NCI-H526 (cell line): ENCODE data around the gene TAS2R16.
A peak's percentile ranks its signal among the peaks of the same experiment; 100 is the strongest.

Source experiments
- DNase-seq, 2 experiments: peaks; one replicate each; lab custom pipeline; 2025; lab: John Stamatoyannopoulos, UW

Gene TAS2R16, protein sequence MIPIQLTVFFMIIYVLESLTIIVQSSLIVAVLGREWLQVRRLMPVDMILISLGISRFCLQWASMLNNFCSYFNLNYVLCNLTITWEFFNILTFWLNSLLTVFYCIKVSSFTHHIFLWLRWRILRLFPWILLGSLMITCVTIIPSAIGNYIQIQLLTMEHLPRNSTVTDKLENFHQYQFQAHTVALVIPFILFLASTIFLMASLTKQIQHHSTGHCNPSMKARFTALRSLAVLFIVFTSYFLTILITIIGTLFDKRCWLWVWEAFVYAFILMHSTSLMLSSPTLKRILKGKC

DNA sequence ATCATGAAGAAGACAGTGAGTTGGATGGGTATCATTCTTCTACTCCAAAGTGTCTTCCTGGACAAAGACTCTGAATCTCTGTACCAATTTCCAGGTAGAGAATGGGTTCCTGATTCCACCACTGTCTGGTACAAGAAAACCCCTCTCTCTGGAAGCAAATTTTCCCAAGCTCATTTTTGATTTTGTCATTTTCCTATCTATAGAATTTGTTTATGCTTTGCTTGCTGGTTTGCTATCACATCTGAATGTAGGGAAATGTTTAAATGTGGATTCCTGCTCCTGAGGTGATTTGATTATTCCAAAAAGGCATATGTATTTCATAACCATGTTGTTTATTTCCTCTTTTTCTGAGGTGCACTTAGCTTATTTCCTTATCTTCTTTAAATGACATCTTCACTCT is at the start of gene TAS2R16:
Gene TAS2R16, minus strand, starts transcription at position 101 of the 400 bp plus-strand sequence. Its CDS starts 66 bp downstream, at position 35.
- DNase-seq: peak in 1 of 2 experiments; percentile 38

- no peak for DNase-seq
These were observed 48.1 kb upstream of the TAS2R16 start for GRCh38 chr7:123043642-123044041.

DNA sequence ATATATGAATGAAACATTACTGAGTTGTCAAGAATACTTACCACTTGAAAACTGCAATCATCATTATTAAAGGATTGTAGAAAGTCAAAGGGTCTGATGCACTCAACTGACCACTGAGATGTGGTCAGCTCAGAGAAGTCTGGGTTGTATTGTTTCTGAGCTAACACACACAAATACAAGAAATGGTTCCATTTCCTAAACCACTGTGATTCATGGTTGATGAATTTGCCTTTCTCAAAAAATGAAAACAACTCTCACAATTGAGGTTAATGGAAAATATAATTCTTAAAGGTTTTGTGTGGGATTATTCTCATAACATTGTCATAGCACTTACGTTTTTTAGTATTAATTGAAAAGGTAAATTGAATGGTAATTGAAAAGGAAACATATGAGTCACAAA is 45.6 kb upstream of the TAS2R16 start:
- no peak for DNase-seq

DNA sequence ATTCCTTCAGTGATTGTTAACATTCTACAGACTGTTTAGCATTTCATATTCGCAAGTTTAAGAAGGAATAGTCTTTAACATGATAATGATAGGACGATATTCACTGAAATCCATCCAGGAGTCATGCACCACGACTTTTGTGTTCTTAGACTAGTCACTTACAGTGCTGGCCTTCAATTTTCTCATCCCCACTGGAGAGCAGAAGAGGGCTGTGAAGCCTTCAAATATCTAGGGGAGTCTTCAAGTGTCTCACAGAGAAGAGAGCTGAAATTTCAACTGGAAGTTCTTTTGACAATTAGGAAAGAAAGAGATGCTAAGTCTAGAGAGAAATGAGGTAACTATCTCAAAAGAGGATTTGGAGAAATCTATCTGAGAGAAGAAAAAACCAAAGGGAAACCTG is 43.8 kb upstream of the TAS2R16 start:
- no peak for DNase-seq

GRCh38 chr7:123034106-123034505 is 38.6 kb upstream of the TAS2R16 start:
- no peak for DNase-seq

GRCh38 chr7:123030631-123031030 is 35.1 kb upstream of the TAS2R16 start:
- DNase-seq: no peak

- no peak for DNase-seq
These were observed 32.8 kb upstream of the TAS2R16 start for GRCh38 chr7:123028339-123028738.

DNA sequence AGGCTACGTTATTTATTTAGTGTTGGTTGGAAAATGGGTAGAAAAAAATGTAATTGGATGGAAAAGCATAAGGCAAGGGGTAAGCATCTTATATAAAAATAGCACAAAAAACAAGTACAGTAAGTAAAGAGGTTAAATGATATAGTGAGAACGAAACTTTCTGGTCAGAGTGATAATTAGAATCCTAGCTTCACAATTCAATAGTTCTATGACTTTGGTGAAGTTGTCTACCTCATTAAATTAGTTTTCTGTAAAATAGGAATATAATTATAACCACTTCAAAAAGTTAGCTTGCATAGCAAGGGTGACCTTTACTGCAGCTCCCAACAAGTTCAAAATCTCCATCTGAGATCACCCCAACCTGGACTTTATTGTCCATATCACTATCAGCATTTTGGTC is 30.8 kb upstream of the TAS2R16 start:
- no peak for DNase-seq

DNA sequence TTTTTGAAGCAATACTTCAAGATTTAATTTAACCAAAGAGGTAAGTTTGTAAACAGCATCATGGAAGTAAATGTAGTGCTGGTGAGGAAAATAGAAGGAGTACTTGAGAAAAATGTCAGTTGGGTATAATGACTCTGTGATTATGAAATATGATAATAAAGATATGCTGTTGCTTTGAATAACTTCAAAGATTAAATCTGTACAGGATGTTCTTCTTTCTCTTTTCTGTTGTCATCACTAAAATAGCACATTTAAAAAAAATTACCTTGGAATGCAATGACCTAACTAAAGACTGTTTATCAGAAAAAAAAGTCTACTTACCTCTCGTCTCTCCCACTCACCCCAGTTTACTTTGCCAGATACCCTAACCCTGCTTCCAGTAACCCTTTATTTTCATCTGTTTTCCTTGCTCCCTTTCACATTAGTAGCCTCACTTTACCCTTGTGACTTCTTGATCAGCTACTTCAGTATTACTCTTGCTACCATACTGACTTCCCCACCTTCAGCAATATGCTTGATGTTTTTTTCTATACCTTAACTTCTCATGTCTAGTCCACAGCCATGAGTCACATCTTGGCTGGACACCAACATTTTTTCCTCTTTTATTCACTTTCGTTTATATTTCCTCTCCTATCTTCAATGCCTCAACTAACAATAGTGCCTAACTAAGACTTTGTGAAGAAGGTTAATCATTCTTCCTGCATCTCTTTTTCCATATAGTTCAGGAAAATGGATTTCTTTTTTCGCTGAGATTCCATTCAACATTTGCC is 29.7 kb upstream of the TAS2R16 start:
- no peak for DNase-seq

- DNase-seq: no peak
These were observed 27.6 kb upstream of the TAS2R16 start for GRCh38 chr7:123023126-123023525.

- no peak for DNase-seq
These were observed 27.1 kb upstream of the TAS2R16 start for GRCh38 chr7:123022576-123022975.

GRCh38 chr7:123012435-123012834 is 16.9 kb upstream of the TAS2R16 start:
- no peak for DNase-seq

- no peak for DNase-seq
These were observed 16.4 kb upstream of the TAS2R16 start for GRCh38 chr7:123011766-123012369.

DNA sequence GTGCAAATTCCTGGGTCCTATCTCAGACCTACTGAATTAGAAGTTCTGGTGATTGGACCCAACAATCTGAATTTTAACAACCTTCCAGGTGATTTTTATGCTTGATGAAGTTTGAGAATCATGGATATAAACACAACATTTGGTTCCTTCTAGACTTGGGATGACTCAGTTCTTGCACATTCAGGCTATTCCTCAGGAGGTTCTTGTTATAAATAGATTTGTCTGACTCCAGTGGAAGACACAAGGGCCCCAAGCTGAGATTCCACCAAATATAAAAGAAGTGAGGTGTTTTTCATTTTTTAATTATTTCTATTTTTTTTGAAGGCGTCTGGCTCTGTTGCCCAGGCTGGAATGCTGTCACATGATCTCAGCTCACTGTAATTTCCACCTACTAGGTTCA is 9.4 kb upstream of the TAS2R16 start:
- DNase-seq: no peak

- DNase-seq: peak in 1 of 2 experiments; percentile 22
These were observed 8.1 kb upstream of the TAS2R16 start for GRCh38 chr7:123003539-123004126.

DNA sequence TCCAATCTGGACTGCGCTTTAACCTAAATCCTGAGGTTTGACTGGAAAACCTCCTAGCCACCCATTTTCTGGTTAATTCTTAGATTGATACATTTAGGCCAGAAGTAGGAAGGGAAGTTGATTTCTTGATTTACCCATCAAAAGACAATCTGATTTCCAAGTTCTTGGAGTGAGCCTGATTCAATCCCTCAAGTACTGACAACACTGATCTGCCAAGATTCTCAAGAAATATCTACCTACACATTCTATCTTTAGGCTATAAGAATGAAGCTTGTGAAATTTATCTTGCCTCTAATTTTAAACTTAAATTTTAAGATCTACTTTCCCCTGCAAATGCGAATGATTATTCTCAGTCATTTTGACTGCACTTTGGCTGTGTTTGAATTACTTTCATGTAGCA is 5.9 kb downstream of the TAS2R16 start:
- DNase-seq: no peak

DNA sequence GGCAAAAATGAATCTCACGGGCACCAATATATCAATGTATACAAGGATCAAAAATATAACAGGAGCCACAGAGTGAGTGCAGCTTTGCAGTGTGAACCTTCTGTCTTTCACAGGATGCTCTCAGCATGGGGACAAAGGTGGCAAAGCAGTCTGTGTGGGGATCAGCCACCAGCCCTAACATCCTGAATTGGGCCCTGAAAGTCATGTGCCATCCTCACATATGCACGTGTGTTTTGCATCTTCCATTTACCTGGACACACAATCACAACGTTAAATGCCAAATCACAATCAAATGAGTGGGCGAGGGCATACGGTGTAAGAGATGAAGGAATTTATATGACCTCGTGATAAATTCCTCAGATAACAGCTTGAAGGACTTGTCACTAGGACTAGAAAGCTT is 6.5 kb downstream of the TAS2R16 start:
- no peak for DNase-seq

- peak; percentile 25 to 59 for DNase-seq
These were observed 7.2 kb downstream of the TAS2R16 start for GRCh38 chr7:122988333-122988732.

DNA sequence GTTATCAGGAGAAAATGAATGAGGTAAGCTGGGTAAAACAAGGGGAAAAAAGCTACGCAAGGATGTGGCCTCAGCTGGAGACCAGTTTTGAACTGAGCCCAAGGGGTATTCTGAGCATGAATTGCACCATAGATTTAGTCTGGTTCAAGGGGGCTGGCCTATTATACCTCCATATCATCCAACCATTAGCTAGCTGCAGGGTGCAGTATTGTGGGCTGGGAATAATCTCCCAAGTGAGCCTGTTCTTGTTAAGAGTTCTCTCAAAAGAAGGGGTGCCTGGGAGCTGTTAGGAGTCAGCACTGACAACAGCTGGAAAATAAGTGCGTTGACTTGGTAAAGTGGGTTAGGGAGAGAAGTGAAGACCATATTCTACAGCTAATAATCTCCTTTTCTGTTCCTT is 8.0 kb downstream of the TAS2R16 start:
- DNase-seq: no peak

DNA sequence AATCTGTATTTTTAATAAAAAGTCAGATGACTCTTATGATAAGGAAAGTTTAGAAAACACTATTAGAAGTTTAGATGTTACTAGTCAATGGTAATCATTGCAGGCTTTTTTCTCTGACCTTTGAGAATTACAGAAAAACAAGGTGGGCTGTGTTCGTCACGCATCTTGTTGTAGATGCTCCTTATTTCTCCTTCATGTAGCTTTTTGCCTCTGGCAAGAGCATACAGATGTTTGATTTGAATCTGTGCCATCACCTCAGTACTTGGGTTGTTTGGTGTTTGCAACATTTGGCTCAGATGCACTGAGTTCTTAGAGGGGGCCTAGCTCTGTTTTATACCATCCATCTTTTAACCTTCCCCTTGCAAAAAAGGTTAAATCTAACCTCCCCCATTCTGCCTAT is 11.5 kb downstream of the TAS2R16 start:
- DNase-seq: no peak

DNA sequence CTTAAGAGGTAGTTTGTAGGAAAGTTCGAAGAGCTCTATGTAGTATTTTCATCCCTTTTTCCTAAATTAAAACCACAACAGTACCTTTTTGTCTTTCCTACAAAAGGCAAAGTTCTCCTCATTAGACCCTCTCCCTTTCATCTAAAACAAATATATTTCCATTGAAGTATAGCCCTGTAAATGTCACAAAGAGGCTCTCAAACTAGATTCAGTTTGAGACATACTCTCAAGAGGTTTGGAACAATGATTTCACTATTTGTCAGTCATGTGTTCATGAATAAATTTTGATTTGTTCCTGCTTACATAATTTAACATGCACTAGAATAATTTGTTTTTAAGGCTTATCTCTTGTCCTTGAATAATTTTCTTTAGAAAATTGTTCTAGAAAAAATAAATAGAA is 12.2 kb downstream of the TAS2R16 start:
- DNase-seq: no peak

GRCh38 chr7:122975341-122975740 is 20.2 kb downstream of the TAS2R16 start:
- DNase-seq: no peak

DNA sequence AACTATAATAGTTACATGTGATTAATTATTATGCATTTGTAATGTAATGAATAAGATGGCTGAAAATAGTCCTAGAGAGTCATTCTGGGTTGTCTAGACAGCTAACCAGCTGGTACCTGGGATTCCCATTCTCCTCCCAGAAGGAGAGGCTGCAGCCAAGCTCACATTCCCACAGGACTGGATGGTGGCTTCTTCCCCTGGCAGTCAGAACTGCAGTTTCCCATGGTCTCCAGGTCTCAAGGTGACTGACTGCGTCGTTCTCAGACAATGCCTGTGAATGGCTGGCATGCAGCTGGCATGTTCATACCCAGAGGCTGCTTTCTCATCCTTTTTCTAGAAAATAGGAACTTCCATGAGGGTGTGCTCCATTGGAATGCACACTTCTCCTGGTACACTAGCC is 21.3 kb downstream of the TAS2R16 start:
- DNase-seq: no peak
